Left hindlimb (tissue), 1 donor: ENCODE results near the gene DALRD3.

ENCODE experiments used
- DNase-seq: peaks from one replicate; pipeline ENCODE4 v3.0.0-alpha.2; 2018

Gene DALRD3

GRCh38 chr3:49005303-49005680, 13.1 kb downstream of the DALRD3 start:
- DNase-seq, result no peak

- no peak for DNase-seq
These were observed 13.8 kb downstream of the DALRD3 start for GRCh38 chr3:49004352-49005302.

GRCh38 chr3:49001155-49001554, 17.2 kb downstream of the DALRD3 start:
- peak; percentile 12 for DNase-seq

- peak; percentile 14 for DNase-seq
These were observed 19.1 kb downstream of the DALRD3 start for GRCh38 chr3:48999085-48999858.

GRCh38 chr3:48997714-48998637, 20.4 kb downstream of the DALRD3 start:
- DNase-seq, result peak; percentile 25

GRCh38 chr3:48997102-48997635, 21.2 kb downstream of the DALRD3 start:
- peak; percentile 14 for DNase-seq

GRCh38 chr3:48996640-48997039, 21.7 kb downstream of the DALRD3 start:
- DNase-seq, result peak; percentile 12

- DNase-seq, result no peak
These were observed 24.5 kb downstream of the DALRD3 start for GRCh38 chr3:48993834-48994233.

GRCh38 chr3:48991851-48992545, 26.4 kb downstream of the DALRD3 start:
- no peak for DNase-seq

- DNase-seq, result peak; percentile 38
These were observed 27.5 kb downstream of the DALRD3 start for GRCh38 chr3:48990636-48991469.

- peak; percentile 92 for DNase-seq
These were observed 28.4 kb downstream of the DALRD3 start, which contains the start of gene P4HTM for GRCh38 chr3:48989796-48990635. Gene P4HTM, plus strand, starts transcription at chr3:48990241. Its CDS starts 16 bp downstream, at chr3:48990257.

- DNase-seq, result peak; percentile 31
These were observed 29.1 kb downstream of the DALRD3 start for GRCh38 chr3:48989126-48989795.

GRCh38 chr3:48985831-48986376, 32.5 kb downstream of the DALRD3 start:
- peak; percentile 19 for DNase-seq

GRCh38 chr3:48984663-48985062, 33.7 kb downstream of the DALRD3 start:
- DNase-seq, result peak; percentile 17

GRCh38 chr3:48983096-48983495, 35.3 kb downstream of the DALRD3 start:
- DNase-seq, result no peak

- DNase-seq, result peak; percentile 16
These were observed 35.7 kb downstream of the DALRD3 start for GRCh38 chr3:48982686-48983085.

GRCh38 chr3:48982016-48982415, 36.4 kb downstream of the DALRD3 start:
- DNase-seq, result no peak

- no peak for DNase-seq
These were observed 38.1 kb downstream of the DALRD3 start for GRCh38 chr3:48980295-48980694.

GRCh38 chr3:48979451-48979850, 38.9 kb downstream of the DALRD3 start:
- DNase-seq, result no peak
